ENCODE results near the gene COG3. TPM values are rescaled to one million over a fixed set of nuclear protein-coding genes. Genes with fewer than 3 reads are reported as not detected.

Gene COG3
- total and polyA plus RNA-seq, 2 donors, result 24.1 to 29.6 TPM

DNA sequence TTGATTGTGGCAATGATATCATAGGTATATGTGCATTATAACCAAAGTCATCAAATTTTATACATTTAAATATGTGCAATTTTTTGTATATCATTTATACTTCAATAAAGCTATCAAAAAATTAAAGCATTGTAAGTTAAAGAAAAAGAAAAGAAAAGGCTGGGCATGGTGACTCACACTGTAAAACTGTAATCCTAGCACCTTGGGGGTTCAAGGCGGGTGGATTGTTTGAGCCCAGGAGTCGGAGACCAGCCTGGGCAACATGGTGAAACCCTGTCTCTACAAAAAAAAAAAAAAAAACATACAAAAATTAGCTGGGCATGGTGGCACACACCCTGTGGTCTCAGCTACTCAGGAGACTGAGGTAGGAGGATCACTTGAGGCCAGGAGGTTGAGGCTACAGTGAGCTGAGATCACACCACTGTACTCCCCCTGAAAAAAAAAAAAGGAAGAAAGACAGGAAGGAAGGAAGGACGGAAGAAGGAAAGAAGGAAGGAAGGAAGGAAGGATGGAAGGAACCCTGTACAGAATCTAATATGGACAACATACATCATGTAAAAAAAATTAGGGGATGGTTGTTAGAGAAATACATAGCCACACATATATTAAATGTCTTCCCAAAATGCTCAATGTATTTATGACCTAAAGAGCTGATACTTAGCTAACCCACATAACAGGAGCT lies 24.8 kb upstream of the COG3 start:
- Histone ChIP-seq H3K36me3 (ENCODE audit: control insufficient read depth in 2 of 2, insufficient read depth in 2 of 2, low read length in 1 of 2) (no peaks in the 10 kb centered on the region), H3K27me3 (ENCODE audit: control insufficient read depth in 2 of 2, insufficient read depth in 1 of 2, low read length in 1 of 2) (no peaks in the 10 kb centered on the region), H3K4me3 (ENCODE audit: low read length in 2 of 2) (no peak overlapping the region), H3K27ac (ENCODE audit: low read depth in 1 of 2, low read length in 1 of 2) (no peak overlapping the region), H3K9me3 (ENCODE audit: control insufficient read depth in 2 of 2, insufficient read depth in 1 of 2, low read length in 1 of 2) (no peaks in the 10 kb centered on the region), H3K4me1 (ENCODE audit: control insufficient read depth in 2 of 2, insufficient read depth in 2 of 2, low read length in 2 of 2) (no peaks in the 10 kb centered on the region)
- no peak for DNase-seq (ENCODE audit: low read depth in 6 of 9, low spot score in 9 of 9)
- 90% methylated on average over 3 of the region's 3 CpGs for WGBS

DNA sequence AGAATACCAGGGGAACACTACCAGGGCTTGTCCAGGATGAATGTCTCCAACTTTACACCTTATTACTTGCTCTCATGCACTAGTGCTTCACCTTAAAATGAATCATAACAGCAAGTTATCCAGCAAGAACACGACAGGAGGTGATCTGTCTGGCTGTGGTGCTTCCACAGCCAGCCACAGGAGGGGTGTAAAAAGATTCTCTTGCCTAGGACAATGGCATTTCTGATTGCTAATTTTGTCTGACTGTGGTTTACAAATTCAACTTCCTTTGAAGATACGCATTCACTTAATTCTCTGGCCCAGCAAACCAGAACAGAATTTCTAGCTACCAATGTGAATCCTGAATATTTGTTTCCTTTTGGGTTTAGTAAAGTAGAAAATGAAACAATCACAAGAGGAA lies 23.1 kb upstream of the COG3 start:
- DNase-seq (ENCODE audit: low read depth in 6 of 9, low spot score in 9 of 9), result no peak
- Histone ChIP-seq H3K4me1 (ENCODE audit: control insufficient read depth in 2 of 2, insufficient read depth in 2 of 2, low read length in 2 of 2) (no peaks in the 10 kb centered on the region), H3K27me3 (ENCODE audit: control insufficient read depth in 2 of 2, insufficient read depth in 1 of 2, low read length in 1 of 2) (no peaks in the 10 kb centered on the region), H3K4me3 (ENCODE audit: low read length in 2 of 2) (no peak overlapping the region), H3K9me3 (ENCODE audit: control insufficient read depth in 2 of 2, insufficient read depth in 1 of 2, low read length in 1 of 2) (no peaks in the 10 kb centered on the region), H3K27ac (ENCODE audit: low read depth in 1 of 2, low read length in 1 of 2) (peak overlapping the region in 1 of 2 donors; percentile 13), H3K36me3 (ENCODE audit: control insufficient read depth in 2 of 2, insufficient read depth in 2 of 2, low read length in 1 of 2) (no peaks in the 10 kb centered on the region)
- 13% methylated on average over 2 of the region's 2 CpGs for WGBS

DNA sequence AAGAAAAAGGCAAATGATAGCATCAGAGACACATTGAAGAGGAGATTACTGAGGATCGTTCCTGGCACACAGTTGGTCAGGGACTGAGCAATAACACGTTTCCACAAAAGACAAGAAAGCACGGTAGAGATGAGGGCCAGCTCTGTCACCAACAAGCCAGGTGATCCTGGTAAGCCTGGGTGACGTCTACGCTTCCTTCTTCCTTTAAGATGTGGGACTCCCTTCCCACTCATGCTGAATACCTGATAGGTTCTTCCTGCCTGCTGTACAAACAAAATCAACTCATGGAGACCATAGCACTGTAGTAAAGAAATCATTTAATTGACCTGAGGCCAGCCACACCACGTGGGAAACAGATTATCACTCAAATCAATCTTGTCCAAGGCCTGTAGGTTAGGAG lies 19.7 kb upstream of the COG3 start:
- Histone ChIP-seq H3K4me3 (ENCODE audit: low read length in 2 of 2) (no peak overlapping the region), H3K36me3 (ENCODE audit: control insufficient read depth in 2 of 2, insufficient read depth in 2 of 2, low read length in 1 of 2) (no peaks in the 10 kb centered on the region), H3K27me3 (ENCODE audit: control insufficient read depth in 2 of 2, insufficient read depth in 1 of 2, low read length in 1 of 2) (no peaks in the 10 kb centered on the region), H3K9me3 (ENCODE audit: control insufficient read depth in 2 of 2, insufficient read depth in 1 of 2, low read length in 1 of 2) (no peaks in the 10 kb centered on the region), H3K4me1 (ENCODE audit: control insufficient read depth in 2 of 2, insufficient read depth in 2 of 2, low read length in 2 of 2) (no peaks in the 10 kb centered on the region), H3K27ac (ENCODE audit: low read depth in 1 of 2, low read length in 1 of 2) (no peak overlapping the region)
- 93% methylated on average over 6 of the region's 6 CpGs for WGBS
- DNase-seq (ENCODE audit: low read depth in 6 of 9, low spot score in 9 of 9), result no peak

DNA sequence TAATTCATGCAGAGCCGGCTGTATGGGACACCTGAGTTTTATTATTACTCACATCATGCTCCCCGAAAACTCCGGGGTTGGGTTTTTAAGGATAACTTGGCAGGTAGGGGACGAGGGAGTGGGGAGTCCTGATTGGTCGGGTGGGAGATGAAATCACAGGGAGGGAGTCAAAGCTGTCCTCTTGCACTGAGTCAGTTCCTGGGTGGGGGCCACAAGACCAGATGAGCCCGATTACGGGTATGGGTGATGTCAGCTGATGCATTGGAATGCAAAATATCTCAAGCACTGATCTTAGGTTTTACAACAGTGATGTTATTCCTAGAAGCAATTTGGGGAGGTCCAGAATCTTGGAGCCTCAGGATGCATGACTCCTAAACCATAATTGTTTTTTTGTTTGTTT lies 18.6 kb upstream of the COG3 start:
- Histone ChIP-seq H3K27ac (ENCODE audit: low read depth in 1 of 2, low read length in 1 of 2) (no peak overlapping the region), H3K36me3 (ENCODE audit: control insufficient read depth in 2 of 2, insufficient read depth in 2 of 2, low read length in 1 of 2) (no peaks in the 10 kb centered on the region), H3K27me3 (ENCODE audit: control insufficient read depth in 2 of 2, insufficient read depth in 1 of 2, low read length in 1 of 2) (no peaks in the 10 kb centered on the region), H3K4me1 (ENCODE audit: control insufficient read depth in 2 of 2, insufficient read depth in 2 of 2, low read length in 2 of 2) (no peaks in the 10 kb centered on the region), H3K4me3 (ENCODE audit: low read length in 2 of 2) (no peak overlapping the region), H3K9me3 (ENCODE audit: control insufficient read depth in 2 of 2, insufficient read depth in 1 of 2, low read length in 1 of 2) (no peaks in the 10 kb centered on the region)
- 96% methylated on average over 7 of the region's 7 CpGs for WGBS
- DNase-seq (ENCODE audit: low read depth in 6 of 9, low spot score in 9 of 9), result no peak

DNA sequence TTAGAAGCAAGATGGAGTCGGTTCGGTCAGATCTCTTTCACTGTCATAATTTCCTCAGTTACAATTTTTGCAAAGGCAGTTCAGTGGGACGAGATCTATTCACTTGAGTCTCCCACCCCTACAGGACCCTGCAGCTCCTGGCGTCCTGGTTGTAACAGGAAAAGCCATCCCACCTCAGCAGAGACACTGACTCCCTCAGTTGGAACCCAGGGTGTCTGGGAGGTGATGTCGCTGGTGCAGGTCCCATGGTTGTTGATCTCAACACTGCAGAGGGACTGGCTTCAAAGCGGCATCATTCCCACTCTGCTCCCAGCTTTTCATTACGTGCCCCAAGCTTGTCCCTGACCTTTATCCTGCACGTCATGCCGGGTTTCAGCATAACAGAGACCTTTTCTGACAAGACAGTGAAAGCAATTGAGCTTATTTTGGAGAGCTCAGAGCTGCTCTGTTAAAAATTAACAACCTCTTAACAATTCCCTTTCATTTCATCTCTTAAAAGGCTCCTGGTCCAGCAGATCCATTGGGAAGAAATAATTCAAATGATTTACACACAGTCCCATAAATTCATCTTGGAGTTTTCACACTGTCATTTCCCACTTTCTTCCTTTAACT lies 17.6 kb upstream of the COG3 start:
- H3K4me1 ChIP-seq (ENCODE audit: control insufficient read depth in 2 of 2, insufficient read depth in 2 of 2, low read length in 2 of 2), result no peaks in the 10 kb centered on the region
- 95% methylated on average over 9 of the region's 9 CpGs for WGBS

DNA sequence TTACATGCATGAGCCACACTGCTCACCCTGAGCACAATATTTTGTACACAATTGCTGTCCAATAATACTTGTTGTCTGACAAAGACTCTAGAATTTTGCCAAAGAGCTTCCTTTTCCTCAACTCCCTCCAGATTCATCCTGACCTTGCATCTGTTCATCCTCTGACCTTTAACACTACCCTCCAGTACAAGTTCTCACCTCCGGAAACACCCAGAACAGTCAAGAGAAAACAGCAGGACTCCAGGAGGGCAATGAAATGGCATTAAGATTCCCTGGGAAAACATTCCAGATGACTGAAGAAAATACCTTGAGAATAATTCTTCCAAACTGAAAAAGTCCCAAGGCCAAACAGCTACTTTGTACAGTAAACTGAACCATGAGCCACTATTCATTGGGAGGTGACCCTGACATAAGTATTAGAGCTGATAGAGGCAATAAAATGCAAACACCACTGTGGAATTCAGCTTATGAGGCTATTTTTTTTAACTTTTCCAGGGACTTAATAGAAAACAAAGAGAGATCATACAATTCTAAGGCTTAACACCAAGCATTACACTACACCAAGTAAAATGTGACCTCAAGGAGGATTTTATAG lies 15.7 kb upstream of the COG3 start:
- WGBS, result 100% methylated on average over 1 of the region's 1 CpG
- DNase-seq (ENCODE audit: low read depth in 6 of 9, low spot score in 9 of 9), result no peak
- H3K9me3 ChIP-seq (ENCODE audit: control insufficient read depth in 2 of 2, insufficient read depth in 1 of 2, low read length in 1 of 2), result no peaks in the 10 kb centered on the region

More for the DNA sequence above, 17.6 kb upstream of the COG3 start:
- no peak overlapping the region for H3K27ac ChIP-seq (ENCODE audit: low read depth in 1 of 2, low read length in 1 of 2)
- no peak for DNase-seq (ENCODE audit: low read depth in 6 of 9, low spot score in 9 of 9)
- no peaks in the 10 kb centered on the region for H3K36me3 ChIP-seq (ENCODE audit: control insufficient read depth in 2 of 2, insufficient read depth in 2 of 2, low read length in 1 of 2)
- H3K9me3 ChIP-seq (ENCODE audit: control insufficient read depth in 2 of 2, insufficient read depth in 1 of 2, low read length in 1 of 2), result no peaks in the 10 kb centered on the region
- H3K4me3 ChIP-seq (ENCODE audit: low read length in 2 of 2), result no peak overlapping the region
- no peaks in the 10 kb centered on the region for H3K27me3 ChIP-seq (ENCODE audit: control insufficient read depth in 2 of 2, insufficient read depth in 1 of 2, low read length in 1 of 2)

DNA sequence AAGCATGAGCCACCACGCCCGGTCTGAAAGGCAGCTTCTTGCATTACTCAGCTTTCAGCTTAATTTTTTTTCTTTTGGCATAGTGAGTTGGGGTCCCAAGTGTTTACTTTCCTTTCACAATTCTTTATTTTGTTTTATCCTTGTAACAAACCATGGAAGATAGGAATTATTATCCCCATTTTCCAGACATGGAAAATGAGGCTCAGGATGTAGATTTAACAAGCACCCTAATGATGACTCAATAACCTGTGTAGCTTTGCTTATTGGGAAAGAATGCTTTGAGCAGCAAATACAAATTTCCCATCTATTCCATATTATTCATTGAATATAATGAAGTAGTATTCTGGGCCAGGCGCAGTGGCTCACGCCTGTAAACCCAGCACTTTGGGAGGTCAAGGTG lies 13.5 kb upstream of the COG3 start:
- no peak overlapping the region for H3K4me3 ChIP-seq (ENCODE audit: low read length in 2 of 2)
- no peak for DNase-seq (ENCODE audit: low read depth in 6 of 9, low spot score in 9 of 9)
- H3K4me1 ChIP-seq (ENCODE audit: control insufficient read depth in 2 of 2, insufficient read depth in 2 of 2, low read length in 2 of 2), result no peaks in the 10 kb centered on the region
- H3K27me3 ChIP-seq (ENCODE audit: control insufficient read depth in 2 of 2, insufficient read depth in 1 of 2, low read length in 1 of 2), result no peaks in the 10 kb centered on the region
- no peak overlapping the region for H3K27ac ChIP-seq (ENCODE audit: low read depth in 1 of 2, low read length in 1 of 2)
- no peaks in the 10 kb centered on the region for H3K36me3 ChIP-seq (ENCODE audit: control insufficient read depth in 2 of 2, insufficient read depth in 2 of 2, low read length in 1 of 2)
- H3K9me3 ChIP-seq (ENCODE audit: control insufficient read depth in 2 of 2, insufficient read depth in 1 of 2, low read length in 1 of 2), result no peaks in the 10 kb centered on the region
- 96% methylated on average over 4 of the region's 4 CpGs for WGBS

More for the DNA sequence above, 15.7 kb upstream of the COG3 start:
- Histone ChIP-seq H3K4me3 (ENCODE audit: low read length in 2 of 2) (no peak overlapping the region), H3K27ac (ENCODE audit: low read depth in 1 of 2, low read length in 1 of 2) (no peak overlapping the region), H3K4me1 (ENCODE audit: control insufficient read depth in 2 of 2, insufficient read depth in 2 of 2, low read length in 2 of 2) (no peaks in the 10 kb centered on the region), H3K27me3 (ENCODE audit: control insufficient read depth in 2 of 2, insufficient read depth in 1 of 2, low read length in 1 of 2) (no peaks in the 10 kb centered on the region), H3K36me3 (ENCODE audit: control insufficient read depth in 2 of 2, insufficient read depth in 2 of 2, low read length in 1 of 2) (no peaks in the 10 kb centered on the region)

- no peak for DNase-seq (ENCODE audit: low read depth in 6 of 9, low spot score in 9 of 9)
- Histone ChIP-seq H3K9me3 (ENCODE audit: control insufficient read depth in 2 of 2, insufficient read depth in 1 of 2, low read length in 1 of 2) (peaks cover 0 to 3% of the 10 kb centered on the region in 2 donors), H3K27ac (ENCODE audit: low read depth in 1 of 2, low read length in 1 of 2) (no peak overlapping the region), H3K27me3 (ENCODE audit: control insufficient read depth in 2 of 2, insufficient read depth in 1 of 2, low read length in 1 of 2) (no peaks in the 10 kb centered on the region), H3K4me3 (ENCODE audit: low read length in 2 of 2) (no peak overlapping the region), H3K4me1 (ENCODE audit: control insufficient read depth in 2 of 2, insufficient read depth in 2 of 2, low read length in 2 of 2) (no peaks in the 10 kb centered on the region), H3K36me3 (ENCODE audit: control insufficient read depth in 2 of 2, insufficient read depth in 2 of 2, low read length in 1 of 2) (no peaks in the 10 kb centered on the region)
- WGBS, result 87% methylated on average over 7 of the region's 7 CpGs
Observed at GRCh38 chr13:45454204-45454603, 10.5 kb upstream of the COG3 start.

DNA sequence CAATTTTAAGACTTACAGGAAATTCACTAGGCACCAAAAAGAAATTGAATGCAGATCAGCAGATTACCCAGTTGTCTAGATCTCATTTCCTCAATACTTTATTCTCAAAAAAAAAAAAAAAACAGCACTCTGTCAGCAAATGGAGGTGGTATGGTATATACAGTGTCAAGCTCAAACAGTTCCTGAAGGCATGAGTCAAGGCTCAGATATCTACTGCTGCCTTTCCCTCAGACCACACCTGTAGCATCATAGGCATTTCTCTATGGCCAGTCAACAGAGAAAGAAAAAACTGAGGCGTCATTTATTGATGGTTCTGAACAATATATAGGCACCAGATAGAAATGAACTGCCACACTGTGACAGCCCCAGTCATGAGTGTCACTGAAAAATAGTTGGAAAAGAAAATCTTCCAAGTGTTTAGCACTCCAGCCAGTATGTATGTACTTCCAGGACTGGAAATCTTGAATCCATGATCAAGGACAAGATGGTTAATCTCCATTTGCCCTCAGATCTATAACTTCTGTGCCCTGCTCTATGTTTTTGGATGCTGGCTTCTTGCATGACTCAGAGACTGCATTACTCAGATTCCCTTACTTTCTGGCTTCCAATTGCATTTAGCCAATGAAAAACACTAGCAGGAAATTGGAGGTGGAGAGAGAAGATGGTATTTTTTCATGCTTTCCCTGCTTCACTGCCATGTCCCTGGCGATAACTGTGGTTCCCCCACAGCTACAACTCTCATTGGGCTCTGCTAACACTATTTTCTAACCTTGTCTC lies 8.4 kb upstream of the COG3 start:
- Histone ChIP-seq H3K27ac (ENCODE audit: low read depth in 1 of 2, low read length in 1 of 2) (no peak overlapping the region), H3K9me3 (ENCODE audit: control insufficient read depth in 2 of 2, insufficient read depth in 1 of 2, low read length in 1 of 2) (peaks cover 0 to 3% of the 10 kb centered on the region in 2 donors), H3K36me3 (ENCODE audit: control insufficient read depth in 2 of 2, insufficient read depth in 2 of 2, low read length in 1 of 2) (no peaks in the 10 kb centered on the region), H3K4me3 (ENCODE audit: low read length in 2 of 2) (no peak overlapping the region), H3K27me3 (ENCODE audit: control insufficient read depth in 2 of 2, insufficient read depth in 1 of 2, low read length in 1 of 2) (no peaks in the 10 kb centered on the region), H3K4me1 (ENCODE audit: control insufficient read depth in 2 of 2, insufficient read depth in 2 of 2, low read length in 2 of 2) (no peaks in the 10 kb centered on the region)
- 96% methylated on average over 2 of the region's 2 CpGs for WGBS
- DNase-seq (ENCODE audit: low read depth in 6 of 9, low spot score in 9 of 9), result no peak
